HCT116 (cell line): Measurements from ENCODE around the gene CHST10. TPM values are rescaled to one million over a fixed set of nuclear protein-coding genes. Genes with fewer than 3 reads are reported as not detected.

Experiments
- ATAC-seq: fragments of 200-7000 bp; cut with Tn5 transposase; 2 replicates; pipeline ENCODE4 v1.9.1; 2020; ENCODE audit warnings: mild to moderate bottlenecking, moderate library complexity
- BruUV-seq: library from RNA; stranded (reverse); fragments of 400-500 nt; replicated peaks from 2 replicates; lab custom pipeline; 2021; lab: Mats Ljungman, UMichigan
- CTCF ChIA-PET: fragments of 300-600 bp; sonication (Branson Sonifier 250); formaldehyde crosslinking; loops from one replicate; lab custom pipeline; 2021; ENCODE audit warnings: antibody characterized with exemption; lab: Charles Lee
- POLR2A ChIA-PET: fragments of 300-600, 350-600 bp; sonication (Branson Sonifier 250); formaldehyde crosslinking; loops from one replicate; lab custom pipeline; 2021; ENCODE audit warnings: antibody characterized with exemption; lab: Charles Lee
- RAD21 ChIA-PET, 2 experiments: fragments of 300-600 bp; sonication (Branson Sonifier 250); formaldehyde crosslinking; loops; one replicate each; lab custom pipeline; 2023; ENCODE audit warnings: low total read pairs in 2 of 2; ENCODE audit not compliant: uncharacterized antibody in 2 of 2, unreplicated experiment in 2 of 2, low non-redundant PET in 1 of 2; lab: Charles Lee
- DNase-seq: peaks from one replicate; pipeline ENCODE4 v3.0.0-alpha.2; 2010; ENCODE audit warnings: low read depth, low spot score
- H2AFZ ChIP-seq: fragments of 200-600 bp; shearing (Covaris generic), sonication (generic); 2 replicates; pipeline ENCODE4 v1.6.1; 2017; ENCODE audit warnings: low read depth, mixed run types, mixed read lengths, antibody characterized with exemption, low read length; ENCODE audit not compliant: poor library complexity, severe bottlenecking
- H3K27ac ChIP-seq: 2 replicates; pipeline ENCODE4 v1.5.1; 2012; ENCODE audit warnings: low read depth, low read length
- H3K27me3 ChIP-seq: fragments of 200-600 bp; sonication (generic); 2 replicates; pipeline ENCODE4 v1.6.1; 2016; ENCODE audit warnings: mixed run types, low read length, mixed read lengths; ENCODE audit not compliant: insufficient read depth
- H3K36me3 ChIP-seq, 2 experiments: fragments of 200-500 bp in 1 of 2; fragments of 200-600 bp in 1 of 2; sonication (Bioruptor generic) in 1 of 2; sonication (generic) in 1 of 2; 2 replicates each; pipeline versions ENCODE4 v1.5.1 to v1.6.1; 2014 to 2016; ENCODE audit warnings: low read length in 2 of 2, inconsistent platforms in 1 of 2, mixed read lengths in 1 of 2, mixed run types in 1 of 2; ENCODE audit not compliant: insufficient read depth in 2 of 2, control insufficient read depth in 1 of 2
- H3K4me1 ChIP-seq, 2 experiments: fragments of 200-600 bp in 1 of 2; sonication (generic) in 1 of 2; 2 replicates each; pipeline versions ENCODE4 v1.5.1 to v1.6.1; 2012 to 2017; ENCODE audit warnings: low read length in 2 of 2, inconsistent platforms in 1 of 2, mild to moderate bottlenecking in 1 of 2, mixed read lengths in 1 of 2, mixed run types in 1 of 2, moderate library complexity in 1 of 2; ENCODE audit not compliant: insufficient read depth in 2 of 2, control insufficient read depth in 1 of 2
- H3K4me2 ChIP-seq: fragments of 200-600 bp; sonication (generic); 2 replicates; pipeline ENCODE4 v1.6.1; 2017; ENCODE audit warnings: mixed run types, low read length, mixed read lengths
- H3K4me3 ChIP-seq, 2 experiments: fragments of 200-600 bp in 1 of 2; sonication (generic) in 1 of 2; replicated peaks in 1 of 2; 2 replicates each; pipeline ENCODE4 v1.5.1; 2011 to 2016; ENCODE audit warnings: low read length in 2 of 2, control low read depth in 1 of 2, low read depth in 1 of 2, mild to moderate bottlenecking in 1 of 2, mixed read lengths in 1 of 2, mixed run types in 1 of 2
- H3K79me2 ChIP-seq: fragments of 200-600 bp; sonication (generic); 2 replicates; pipeline ENCODE4 v1.6.1; 2017; ENCODE audit warnings: mild to moderate bottlenecking, mixed run types, low read length, moderate library complexity, mixed read lengths; ENCODE audit not compliant: insufficient read depth
- H3K9ac ChIP-seq: fragments of 200-600 bp; sonication (generic); 2 replicates; pipeline ENCODE4 v1.6.1; 2016; ENCODE audit warnings: low read length, mixed read lengths
- H3K9me2 ChIP-seq: fragments of 200-600 bp; sonication (generic), shearing (Covaris generic); 2 replicates; pipeline ENCODE4 v1.6.1; 2017; ENCODE audit warnings: mixed run types, mild to moderate bottlenecking, moderate library complexity; ENCODE audit not compliant: insufficient read depth
- H3K9me3 ChIP-seq, 2 experiments: fragments of 200-500 bp in 1 of 2; fragments of 200-600 bp in 1 of 2; sonication (Bioruptor generic) in 1 of 2; sonication (generic) in 1 of 2; 2 replicates each; pipeline ENCODE4 v1.6.1; 2014 to 2017; ENCODE audit warnings: low read length in 2 of 2, mixed read lengths in 2 of 2, inconsistent platforms in 1 of 2, low read depth in 1 of 2, mild to moderate bottlenecking in 1 of 2, mixed run types in 1 of 2, moderate library complexity in 1 of 2; ENCODE audit not compliant: control insufficient read depth in 1 of 2, insufficient read depth in 1 of 2
- H4K20me1 ChIP-seq: fragments of 200-600 bp; sonication (generic), shearing (Covaris generic); 2 replicates; pipeline ENCODE4 v1.6.1; 2017; ENCODE audit warnings: mixed run types, mild to moderate bottlenecking, moderate library complexity; ENCODE audit not compliant: insufficient read depth
- ATF3 ChIP-seq: IDR thresholded peaks from 2 replicates; pipeline ENCODE4 v1.6.1; 2012
- EGR1 ChIP-seq: IDR thresholded peaks from 2 replicates; pipeline ENCODE4 v1.6.1; 2012; ENCODE audit warnings: low read depth
- ELF1 ChIP-seq: IDR thresholded peaks from 2 replicates; pipeline ENCODE4 v1.6.1; 2012; ENCODE audit warnings: low read depth, borderline replicate concordance
- EZH2 ChIP-seq: fragments of 200-600 bp; sonication (generic); IDR thresholded peaks from 2 replicates; pipeline ENCODE4 v1.6.1; 2017; ENCODE audit warnings: antibody characterized with exemption, mixed run types
- FOSL1 ChIP-seq: IDR thresholded peaks from 2 replicates; pipeline ENCODE4 v1.6.1; 2012; ENCODE audit warnings: low read depth
- MAX ChIP-seq: IDR thresholded peaks from 2 replicates; pipeline ENCODE4 v1.6.1; 2012
- POLR2A ChIP-seq: IDR thresholded peaks from 2 replicates; pipeline ENCODE4 v1.7.0; 2011; ENCODE audit warnings: borderline replicate concordance; ENCODE audit not compliant: insufficient read depth, insufficient read length; ENCODE audit errors: extremely low read depth
- POLR2AphosphoS5 ChIP-seq: IDR thresholded peaks from 2 replicates; pipeline ENCODE4 v1.6.1; 2011; ENCODE audit warnings: mild to moderate bottlenecking, low read depth, low read length, moderate library complexity
- REST ChIP-seq: IDR thresholded peaks from 2 replicates; pipeline ENCODE4 v1.6.1; 2012; ENCODE audit warnings: low read depth
- SIN3A ChIP-seq: IDR thresholded peaks from 2 replicates; pipeline ENCODE4 v1.6.1; 2012; ENCODE audit warnings: low read depth
- SP1 ChIP-seq: IDR thresholded peaks from 2 replicates; pipeline ENCODE4 v1.6.1; 2012; ENCODE audit warnings: low read depth
- SRF ChIP-seq: IDR thresholded peaks from 2 replicates; pipeline ENCODE4 v1.6.1; 2012; ENCODE audit warnings: low read depth
- ZBTB33 ChIP-seq: IDR thresholded peaks from 2 replicates; pipeline ENCODE4 v1.6.1; 2011; ENCODE audit warnings: mild to moderate bottlenecking, low read length, moderate library complexity; ENCODE audit not compliant: insufficient replicate concordance; ENCODE audit errors: extremely low read depth
- ZFX ChIP-seq: fragments of 450-650 bp; IDR thresholded peaks from 2 replicates; pipeline ENCODE4 v1.6.1; 2017
- ZNF274 ChIP-seq: fragments of 200-500 bp; sonication (Bioruptor generic); IDR thresholded peaks from 2 replicates; pipeline ENCODE4 v1.6.1; 2014; ENCODE audit warnings: mild to moderate bottlenecking, low read depth, low read length, inconsistent platforms
- intact Hi-C: fragments of 100-400 bp; cut with micrococcal nuclease; formaldehyde crosslinking; loops from 2 replicates; pipeline ENCODE4 v1.10.0; 2022
- total RNA-seq: library from RNA; stranded (reverse); gene quantifications from one replicate; pipeline ENCODE4 v1.2.1, GENCODE V29; 2021; ENCODE audit not compliant: unreplicated experiment

The CHST10 gene
- total RNA-seq, 1 experiment from 2014 or later: 0.27 TPM

GRCh38 chr2:100416397-100416934 is 1.0 kb downstream of the CHST10 start:
- ChIA-PET POLR2A (no interaction called here), RAD21 (no interaction called here), CTCF (no interaction called here)
- BruUV-seq: no TSS peak
- no peaks in the 10 kb centered on the region for H3K9me2 ChIP-seq
- no peak overlapping the region for H3K4me2 ChIP-seq
- no peaks in the 10 kb centered on the region for H4K20me1 ChIP-seq
- ATAC-seq: no peak
- no peaks in the 10 kb centered on the region for H3K4me1 ChIP-seq
- no peak overlapping the region for H3K4me3 ChIP-seq
- H3K27ac ChIP-seq: no peak overlapping the region
- no peak for DNase-seq
- no peaks in the 10 kb centered on the region for H3K36me3 ChIP-seq
- no peak overlapping the region for H2AFZ ChIP-seq
- intact Hi-C loops: no loop called here
- no peak overlapping the region for H3K9ac ChIP-seq
- no peaks in the 10 kb centered on the region for H3K79me2 ChIP-seq
- H3K9me3 ChIP-seq: no peaks in the 10 kb centered on the region
- no peak for TF ChIP-seq POLR2AphosphoS5
- no peak for TF ChIP-seq ZNF274
- no peak for TF ChIP-seq SIN3A
- no peak for TF ChIP-seq ATF3
- H3K27me3 ChIP-seq: no peaks in the 10 kb centered on the region

- no peak overlapping the region for H3K9ac ChIP-seq
- no peaks in the 10 kb centered on the region for H3K27me3 ChIP-seq
- H3K4me1 ChIP-seq: no peaks in the 10 kb centered on the region
- DNase-seq (no peak), ATAC-seq (no peak)
- ChIA-PET CTCF (no interaction called here), POLR2A (no interaction called here), RAD21 (no interaction called here)
- no peak overlapping the region for H3K4me3 ChIP-seq
- H2AFZ ChIP-seq: no peak overlapping the region
- no TSS peak for BruUV-seq
- H3K36me3 ChIP-seq: no peaks in the 10 kb centered on the region
- H3K27ac ChIP-seq: no peak overlapping the region
- intact Hi-C loops: no loop called here
- no peak overlapping the region for H3K4me2 ChIP-seq
- H4K20me1 ChIP-seq: no peaks in the 10 kb centered on the region
- H3K9me2 ChIP-seq: no peaks in the 10 kb centered on the region
- H3K9me3 ChIP-seq: no peaks in the 10 kb centered on the region
- H3K79me2 ChIP-seq: no peaks in the 10 kb centered on the region
- TF ChIP-seq FOSL1 (no peak), ZFX (no peak), EGR1 (no peak), SRF (no peak), SIN3A (no peak), ZNF274 (no peak), ATF3 (no peak), REST (no peak), POLR2A (no peak), EZH2 (no peak), MAX (no peak), ZBTB33 (no peak), SP1 (no peak), ELF1 (no peak)
Observed at GRCh38 chr2:100413571-100413970, 3.9 kb downstream of the CHST10 start.
